Pancreas (tissue), 10 donors: Measurements from ENCODE around the gene SMURF2. TPM values are rescaled to one million over a fixed set of nuclear protein-coding genes. Genes with fewer than 3 reads are reported as not detected.
A peak's percentile ranks its signal among the peaks of the same experiment; 100 is the strongest.

Experiments
- ATAC-seq, 4 donors: fragments of 200-7000 bp; cut with Tn5 transposase; one replicate each; pipeline versions ENCODE4 v1.8.0 to v1.9.1; 2020; ENCODE audit warnings: mild to moderate bottlenecking in 4 of 4, moderate library complexity in 4 of 4
- DNase-seq, 6 donors: peaks; one replicate each; pipeline ENCODE4 v3.0.0-alpha.2; 2020
- FAIRE-seq: peaks from 2 replicates; lab custom pipeline; 2012; peaks lifted over from hg19 to GRCh38; lab: Jason Lieb, UNC
- H3K27ac ChIP-seq, 4 donors: fragments of 200-600 bp; sonication (generic); 1 replicate in 3 of 4; 2 replicates in 1 of 4; pipeline versions ENCODE4 v1.5.0 to v1.8.0; 2020
- H3K27me3 ChIP-seq, 4 donors: fragments of 200-600 bp; one replicate each; pipeline ENCODE4 v1.8.0; 2021
- H3K36me3 ChIP-seq, 3 donors: fragments of 200-600 bp; sonication (generic) in 1 of 3; one replicate each; pipeline versions ENCODE4 v1.5.0 to v1.8.0; 2020 to 2021
- H3K4me1 ChIP-seq, 3 donors: fragments of 200-600 bp; one replicate each; pipeline ENCODE4 v1.8.0; 2021
- H3K4me3 ChIP-seq, 4 donors: fragments of 200-600 bp; sonication (generic) in 2 of 4; one replicate each; pipeline versions ENCODE4 v1.5.0 to v1.8.0; 2020 to 2021
- H3K9me3 ChIP-seq, 4 donors: fragments of 200-600 bp; one replicate each; pipeline ENCODE4 v1.8.0; 2021
- whole genome bisulfite sequencing, 2 donors: extraction: QIAGEN DNeasy Blood & Tissue Kit; methylation state at CpG; one replicate each; pipeline ENCODE4 v1.1.7; 2013; 5-methylcytosine and 5-hydroxymethylcytosine counted together
- intact Hi-C, 3 donors: fragments of 100-400 bp; cut with DNase I; formaldehyde crosslinking; loops; one replicate each; pipeline versions ENCODE4 v1.11.1 to v1.14.2; 2022
- polyA plus RNA-seq, 2 donors: library from polyadenylated mRNA; stranded (reverse); fragments of 200-250 nt; gene quantifications; one replicate each; pipeline ENCODE4 v1.2.3, GENCODE V29; 2013
- total RNA-seq, 6 donors: library from RNA; stranded (reverse); fragmentation: NEBNext Ultra II Directional in 4 of 6; extraction: Animal tissue kit (Norgen Biotek cat#: 25700) in 4 of 6; gene quantifications; one replicate each; pipeline versions ENCODE4 v1.2.1 to v1.2.4, GENCODE V29; 2021 to 2023
- TF ChIP-seq, protein P1 (sequence below), 4 donors: fragments of 200-600 bp; sonication (generic) in 3 of 4; IDR thresholded peaks; one replicate each; pipeline versions ENCODE4 v1.5.0 to v1.8.0; 2021; ENCODE audit warnings: antibody characterized with exemption in 4 of 4
- donor health status: healthy with polysubstance abuse.
- donor health status: DM: no; HTN: no; CAD: no; lungs with moderate emphysema.
- donor health status: DM: no; HTN: no; CAD: no.
- donor health status: control.
- donor health status: control.
- donor health status: Bipolar disorder and iron deficiency.
- donor health status: DM: yes; HTN: yes; CAD: no.
- donor health status: DM: no; HTN: no; CAD: no.
- donor health status: DM: no; HTN: no; CAD: no.
- donor health status: DM: yes; HTN: yes; CAD: no.

SMURF2 gene
- total and polyA plus RNA-seq, 8 donors: 3.0 to 17.1 (median 8.0) TPM

DNA sequence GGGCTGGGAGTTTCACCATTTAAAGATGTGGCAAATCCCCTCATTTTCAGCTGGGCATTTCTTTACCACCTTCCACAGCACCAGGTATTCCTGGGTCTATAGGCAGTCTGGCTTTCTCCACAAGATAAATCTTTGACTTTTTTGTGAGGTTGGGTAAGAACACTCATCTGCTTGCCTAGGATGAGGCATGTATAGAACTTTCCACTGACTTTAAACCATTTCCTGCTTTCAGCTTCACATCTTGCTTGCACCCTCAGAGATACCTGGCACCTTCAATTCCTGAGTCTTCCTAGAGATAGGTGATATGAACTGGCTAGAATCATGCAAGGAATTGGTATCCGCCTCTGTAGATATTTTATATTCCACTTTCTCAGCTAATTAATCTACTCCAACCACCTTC, 27.9 kb downstream of the SMURF2 start:
- FAIRE-seq: no peak
- H3K4me1 ChIP-seq: peaks cover 0 to 14% (median 8%) of the 10 kb centered on the region in 3 donors
- DNase-seq: no peak
- 96 to 98% methylated on average over 1 of the region's 1 CpG for WGBS, 2 donors
- TF ChIP-seq, protein P1, sequence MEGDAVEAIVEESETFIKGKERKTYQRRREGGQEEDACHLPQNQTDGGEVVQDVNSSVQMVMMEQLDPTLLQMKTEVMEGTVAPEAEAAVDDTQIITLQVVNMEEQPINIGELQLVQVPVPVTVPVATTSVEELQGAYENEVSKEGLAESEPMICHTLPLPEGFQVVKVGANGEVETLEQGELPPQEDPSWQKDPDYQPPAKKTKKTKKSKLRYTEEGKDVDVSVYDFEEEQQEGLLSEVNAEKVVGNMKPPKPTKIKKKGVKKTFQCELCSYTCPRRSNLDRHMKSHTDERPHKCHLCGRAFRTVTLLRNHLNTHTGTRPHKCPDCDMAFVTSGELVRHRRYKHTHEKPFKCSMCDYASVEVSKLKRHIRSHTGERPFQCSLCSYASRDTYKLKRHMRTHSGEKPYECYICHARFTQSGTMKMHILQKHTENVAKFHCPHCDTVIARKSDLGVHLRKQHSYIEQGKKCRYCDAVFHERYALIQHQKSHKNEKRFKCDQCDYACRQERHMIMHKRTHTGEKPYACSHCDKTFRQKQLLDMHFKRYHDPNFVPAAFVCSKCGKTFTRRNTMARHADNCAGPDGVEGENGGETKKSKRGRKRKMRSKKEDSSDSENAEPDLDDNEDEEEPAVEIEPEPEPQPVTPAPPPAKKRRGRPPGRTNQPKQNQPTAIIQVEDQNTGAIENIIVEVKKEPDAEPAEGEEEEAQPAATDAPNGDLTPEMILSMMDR (IDR thresholded peaks at IDR 0.05): no peak
- H3K27ac ChIP-seq: no peak overlapping the region
- intact Hi-C loops: no loop called here
- H3K9me3 ChIP-seq: no peaks in the 10 kb centered on the region
- no peak for ATAC-seq
- H3K4me3 ChIP-seq: no peak overlapping the region
- H3K27me3 ChIP-seq: no peaks in the 10 kb centered on the region
- no peaks in the 10 kb centered on the region for H3K36me3 ChIP-seq

DNA sequence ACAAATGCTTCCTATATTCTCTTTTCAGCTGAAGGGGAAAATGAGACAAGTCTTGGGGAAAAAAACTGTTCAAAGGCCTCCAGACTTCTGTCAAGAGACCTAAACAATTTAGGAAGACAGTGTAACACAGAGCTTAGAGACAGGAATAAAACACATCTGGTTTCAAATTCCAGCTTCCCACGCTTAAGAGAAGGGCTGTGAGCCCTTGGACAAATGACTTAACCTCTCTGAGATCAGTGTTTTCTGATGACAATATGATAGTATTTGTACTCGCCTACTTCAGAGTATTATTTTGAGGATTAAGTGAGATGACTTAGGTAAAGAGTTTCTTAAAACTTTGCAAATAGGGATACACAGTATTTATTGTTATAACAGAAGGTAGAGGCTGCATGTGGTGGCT, 29.5 kb downstream of the SMURF2 start:
- FAIRE-seq: no peak
- DNase-seq: no peak
- peak in 1 of 4 donors; percentile 40 for ATAC-seq
- 54 to 68% methylated on average over 2 of the region's 2 CpGs for WGBS, 2 donors
- Histone ChIP-seq H3K4me1 (peaks cover 0 to 15% (median 11%) of the 10 kb centered on the region in 3 donors), H3K27ac (no peak overlapping the region), H3K9me3 (no peaks in the 10 kb centered on the region), H3K4me3 (no peak overlapping the region), H3K36me3 (no peaks in the 10 kb centered on the region), H3K27me3 (no peaks in the 10 kb centered on the region)
- intact Hi-C loops: no loop called here
- TF ChIP-seq, protein P1 (IDR thresholded peaks at IDR 0.05): no peak

DNA sequence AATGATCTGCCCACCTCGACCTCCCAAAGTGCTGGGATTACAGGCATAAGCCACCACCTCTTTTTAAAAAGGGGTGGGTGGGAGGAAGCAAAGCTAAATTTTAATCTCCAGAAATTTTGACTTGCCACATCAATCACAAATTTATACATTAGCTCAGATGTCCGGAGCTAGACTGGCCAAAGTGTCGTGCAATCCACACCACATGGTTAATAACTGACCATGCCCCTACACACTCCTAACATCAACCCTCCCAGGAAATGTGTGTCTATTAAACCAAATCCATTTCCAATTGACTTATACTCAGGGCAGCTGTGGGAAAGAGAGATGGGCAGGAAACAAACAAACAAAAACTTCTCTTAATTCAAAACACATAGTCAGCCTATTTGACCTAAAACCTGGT, 29.9 kb downstream of the SMURF2 start:
- 46 to 61% methylated on average over 3 of the region's 3 CpGs for WGBS, 2 donors
- intact Hi-C loops: no loop called here
- Histone ChIP-seq H3K27ac (no peak overlapping the region), H3K27me3 (no peaks in the 10 kb centered on the region), H3K4me3 (no peak overlapping the region), H3K36me3 (no peaks in the 10 kb centered on the region), H3K4me1 (peaks cover 0 to 19% (median 15%) of the 10 kb centered on the region in 3 donors), H3K9me3 (no peaks in the 10 kb centered on the region)
- ATAC-seq (no peak), DNase-seq (no peak), FAIRE-seq (no peak)
- TF ChIP-seq, protein P1 (IDR thresholded peaks at IDR 0.05): no peak

DNA sequence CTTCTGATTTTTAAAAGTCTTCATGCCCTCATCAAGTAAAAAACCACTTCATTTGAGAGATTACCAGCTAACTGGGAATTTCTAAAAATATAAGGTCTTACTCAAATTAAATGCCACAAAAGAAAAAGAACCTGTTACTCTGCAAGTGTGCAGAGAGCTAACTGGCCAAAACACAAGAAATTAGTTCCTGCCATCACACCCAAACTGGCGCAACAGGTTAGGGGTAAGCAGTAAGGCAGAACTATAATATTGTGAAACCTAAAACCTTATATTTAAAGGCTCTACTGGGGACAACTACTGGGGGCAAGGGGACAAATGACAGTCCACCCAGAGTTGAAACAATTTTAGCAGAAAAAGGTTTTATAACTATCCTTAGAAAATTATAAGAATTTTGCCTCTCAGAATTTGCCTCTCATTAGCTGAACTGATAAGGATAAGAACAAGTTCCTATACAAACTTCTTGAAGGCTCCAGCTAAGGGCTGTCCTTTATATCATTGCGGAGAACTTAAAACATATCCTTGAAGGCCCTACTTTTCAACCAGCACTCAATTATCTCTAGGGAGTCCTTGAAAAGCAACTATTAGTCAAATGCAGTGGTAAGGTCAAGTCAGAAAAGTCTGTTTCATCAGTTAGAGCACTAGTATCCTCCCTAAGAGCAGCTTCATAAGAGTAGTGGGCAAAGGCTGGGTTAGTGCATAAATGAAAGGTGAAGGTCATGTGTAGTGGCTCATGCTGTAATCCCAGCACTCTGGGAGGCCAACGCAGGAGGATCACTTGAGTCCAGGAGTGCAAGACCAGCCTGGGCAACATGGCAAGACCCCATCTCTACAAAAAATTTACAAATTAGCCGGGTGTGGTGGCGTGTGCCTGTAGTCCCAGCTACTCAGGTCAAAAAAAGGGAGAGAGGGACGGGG, 31.5 kb downstream of the SMURF2 start:
- intact Hi-C loops: no loop called here
- TF ChIP-seq, protein P1 (IDR thresholded peaks at IDR 0.05): no peak
- FAIRE-seq (no peak), DNase-seq (no peak), ATAC-seq (no peak)
- Histone ChIP-seq H3K4me3 (no peak overlapping the region), H3K4me1 (peaks cover 8 to 29% (median 26%) of the 10 kb centered on the region in 3 donors), H3K27me3 (no peaks in the 10 kb centered on the region), H3K9me3 (no peaks in the 10 kb centered on the region), H3K36me3 (no peaks in the 10 kb centered on the region), H3K27ac (no peak overlapping the region)
- 85 to 87% methylated on average over 6 of the region's 6 CpGs for WGBS, 2 donors

DNA sequence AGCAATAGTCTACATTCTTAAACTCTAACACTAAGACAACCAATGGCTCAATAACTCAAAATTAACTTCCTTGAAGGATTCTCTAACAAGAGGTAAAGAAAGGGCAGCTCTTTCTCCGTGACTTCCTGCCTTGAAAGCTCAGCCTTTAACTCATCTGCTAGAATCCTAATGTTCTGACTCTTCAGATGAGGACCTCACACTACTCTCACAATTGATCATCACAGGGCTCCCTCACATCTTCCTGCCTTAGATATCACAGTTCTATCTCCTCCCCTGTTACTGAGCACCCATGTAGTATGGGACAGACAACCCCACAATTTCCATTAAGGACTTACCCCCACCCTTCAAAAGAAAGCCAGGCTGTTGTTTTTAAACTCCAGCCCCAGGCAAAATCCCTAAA, 33.5 kb downstream of the SMURF2 start:
- ATAC-seq (no peak), DNase-seq (no peak), FAIRE-seq (no peak)
- Histone ChIP-seq H3K4me3 (no peak overlapping the region), H3K36me3 (no peaks in the 10 kb centered on the region), H3K9me3 (no peaks in the 10 kb centered on the region), H3K4me1 (peaks cover 8 to 33% (median 30%) of the 10 kb centered on the region in 3 donors), H3K27me3 (no peaks in the 10 kb centered on the region), H3K27ac (no peak overlapping the region)
- TF ChIP-seq, protein P1 (IDR thresholded peaks at IDR 0.05): no peak
- WGBS, 2 donors: 86 to 93% methylated on average over 1 of the region's 1 CpG
- intact Hi-C loops: no loop called here
